CD4-positive, alpha-beta T cell treated with Interleukin-17A for 1 hour (primary cell): ENCODE results near the gene OR4K5.
"Not testable (repeated sequence)": the region's sequence is repeated elsewhere in the genome, so short reads cannot be mapped to it uniquely, and the experiment has no call there.

Experiments
- DNase-seq: peaks from one replicate; pipeline ENCODE4 v3.0.0-alpha.2; 2020

OR4K5 gene, protein sequence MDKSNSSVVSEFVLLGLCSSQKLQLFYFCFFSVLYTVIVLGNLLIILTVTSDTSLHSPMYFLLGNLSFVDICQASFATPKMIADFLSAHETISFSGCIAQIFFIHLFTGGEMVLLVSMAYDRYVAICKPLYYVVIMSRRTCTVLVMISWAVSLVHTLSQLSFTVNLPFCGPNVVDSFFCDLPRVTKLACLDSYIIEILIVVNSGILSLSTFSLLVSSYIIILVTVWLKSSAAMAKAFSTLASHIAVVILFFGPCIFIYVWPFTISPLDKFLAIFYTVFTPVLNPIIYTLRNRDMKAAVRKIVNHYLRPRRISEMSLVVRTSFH

GRCh38 chr14:19920021-19920657 lies at the start of gene OR4K5:
Gene OR4K5, plus strand, starts transcription at chr14:19920607. Its CDS starts 0 bp downstream, at chr14:19920607.
- no peak for DNase-seq

GRCh38 chr14:19873178-19873577 lies 47.2 kb upstream of the OR4K5 start:
- no peak for DNase-seq

GRCh38 chr14:19874842-19875241 lies 45.6 kb upstream of the OR4K5 start, which contains the start of gene OR4K2:
Gene OR4K2, plus strand, starts transcription at chr14:19875142. Its CDS starts 1,126 bp downstream, at chr14:19876268.
- no peak for DNase-seq

- DNase-seq: peak; percentile 19
Observed at GRCh38 chr14:19878029-19878642, 42.3 kb upstream of the OR4K5 start.

DNA sequence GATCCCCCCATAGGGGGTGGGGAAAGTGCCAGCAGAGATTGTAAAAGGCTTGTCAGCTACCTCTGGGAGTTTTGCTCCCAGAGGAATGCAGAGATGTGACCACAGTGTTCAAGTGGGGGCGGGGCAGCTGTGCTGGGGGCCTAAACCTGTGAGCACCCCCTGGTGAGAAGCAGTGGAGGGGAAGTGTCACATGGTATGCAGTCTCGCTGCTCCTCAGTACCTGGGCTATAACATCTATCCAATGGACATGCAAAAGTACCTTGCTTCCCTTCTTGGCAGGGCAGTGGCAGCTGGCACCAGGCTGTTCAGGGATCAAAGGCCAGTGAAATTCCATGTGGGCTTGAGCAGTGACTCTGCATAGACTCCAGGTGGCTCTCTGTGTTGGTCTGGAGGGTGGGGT lies 25.1 kb upstream of the OR4K5 start:
- no peak for DNase-seq

- no peak for DNase-seq
Observed at GRCh38 chr14:19900999-19901398, 19.4 kb upstream of the OR4K5 start.

GRCh38 chr14:19902409-19902808 lies 18.0 kb upstream of the OR4K5 start:
- no peak for DNase-seq

DNA sequence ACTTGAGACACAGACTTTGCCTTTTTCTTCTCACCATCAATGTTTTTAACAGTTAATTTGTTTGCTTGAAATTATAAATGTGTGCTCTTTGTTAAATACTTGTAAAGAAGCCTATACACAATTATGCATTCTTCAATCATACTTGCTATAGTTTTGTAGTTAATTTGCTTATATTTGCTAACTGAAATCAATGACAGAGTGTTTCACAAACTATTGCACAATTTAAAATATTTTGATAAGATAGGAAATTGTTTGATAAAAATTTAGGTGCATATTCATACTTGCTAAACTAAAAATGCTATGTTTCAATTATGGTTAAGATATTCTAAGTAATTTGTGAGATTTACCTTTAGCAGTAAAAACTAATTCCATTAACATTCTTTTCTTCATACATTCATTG lies 13.7 kb upstream of the OR4K5 start:
- no peak for DNase-seq

- no peak for DNase-seq
Observed at GRCh38 chr14:19911114-19911513, 9.3 kb upstream of the OR4K5 start.

GRCh38 chr14:19917243-19917642 lies 3.2 kb upstream of the OR4K5 start:
- no peak for DNase-seq

DNA sequence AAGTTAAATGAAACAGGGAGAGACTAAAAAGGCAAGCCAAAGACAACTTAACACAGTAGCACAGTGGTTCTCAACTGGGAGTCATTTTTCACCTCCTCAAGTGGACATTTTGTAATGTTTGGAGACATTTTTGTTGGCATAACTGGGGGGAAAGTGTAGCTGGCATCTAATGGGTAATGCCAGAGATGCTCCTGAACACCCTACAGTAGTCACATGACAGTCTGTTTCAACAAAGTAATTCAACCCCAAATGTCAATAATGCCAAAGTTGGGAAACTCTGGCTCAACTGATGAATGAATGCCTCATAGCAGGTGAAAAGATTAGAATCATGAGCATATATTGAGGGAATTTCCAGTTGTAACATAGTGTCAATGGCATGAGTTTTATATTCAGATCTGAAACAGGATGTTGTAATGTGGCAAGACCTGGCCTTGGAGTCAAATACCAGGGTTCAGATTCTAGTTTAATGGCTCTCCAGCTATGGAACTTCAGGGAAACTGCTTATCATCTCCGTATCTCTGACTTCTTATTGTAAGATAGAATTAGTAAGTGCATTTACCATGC lies 2.4 kb upstream of the OR4K5 start:
- no peak for DNase-seq

GRCh38 chr14:19918553-19919264 lies 1.7 kb upstream of the OR4K5 start:
- no peak for DNase-seq

DNA sequence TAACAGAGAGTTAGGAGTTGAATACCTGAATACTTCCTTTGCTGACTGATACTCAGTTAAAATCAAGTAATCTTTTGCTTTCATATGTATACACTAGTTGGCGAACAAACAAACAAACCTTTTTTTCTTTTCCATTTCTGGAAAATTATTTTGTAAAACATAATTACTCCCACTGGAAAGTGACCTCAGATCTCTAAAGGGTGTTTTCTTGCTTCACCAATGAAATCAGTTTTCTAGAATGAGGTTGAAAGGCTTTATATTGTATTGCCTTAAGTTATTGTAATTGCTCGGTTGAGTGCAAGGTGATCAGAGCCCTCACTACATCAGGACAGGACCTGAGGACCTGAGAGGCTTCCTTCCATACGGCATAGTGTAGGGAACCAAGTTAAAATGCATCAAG lies 10.2 kb downstream of the OR4K5 start, which contains the start of gene OR4K1:
TSS of gene OR4K1 (plus strand) at position 301 of the 400 bp plus-strand sequence. CDS start 4,750 bp downstream, outside the sequence.
- no peak for DNase-seq

DNA sequence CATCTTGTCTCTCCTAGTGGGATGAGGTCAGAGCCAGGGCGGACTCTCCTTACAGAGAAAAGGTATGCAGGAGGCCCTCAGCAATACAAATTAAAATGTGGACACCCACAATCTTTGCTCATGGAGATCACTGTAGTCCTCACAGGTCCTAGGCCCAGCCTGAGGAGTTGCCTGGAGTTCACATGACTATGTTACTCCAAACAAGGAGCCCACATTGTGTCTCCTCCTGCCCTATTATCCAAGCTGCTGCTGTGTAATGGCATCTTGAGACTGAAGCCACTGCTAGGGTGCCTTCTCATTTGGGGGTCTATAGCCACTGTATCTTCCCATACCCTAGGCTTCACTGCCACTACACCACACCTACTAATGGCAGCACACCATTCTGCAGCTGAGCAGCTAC lies 21.3 kb downstream of the OR4K5 start:
- no peak for DNase-seq

GRCh38 chr14:19947413-19948090 lies 27.1 kb downstream of the OR4K5 start:
- no peak for DNase-seq

DNA sequence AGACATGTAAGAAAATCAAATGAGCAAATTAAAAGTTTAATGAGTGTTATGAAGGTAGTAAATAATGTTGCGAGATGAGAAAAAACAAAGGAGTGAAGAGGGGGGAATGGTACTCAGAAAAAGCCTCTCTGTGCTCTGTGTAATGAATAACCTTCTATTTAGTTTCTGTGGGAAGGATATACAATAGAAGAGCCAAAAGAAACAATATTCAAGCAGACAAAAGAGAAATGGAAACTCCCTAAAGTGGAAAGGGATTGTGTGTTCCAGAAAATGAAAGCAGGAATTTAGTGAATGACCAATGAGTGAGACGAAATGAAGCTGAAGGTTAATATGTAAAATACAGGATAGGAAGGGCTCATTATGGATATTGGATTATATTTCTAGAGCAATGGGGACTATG lies 28.8 kb downstream of the OR4K5 start:
- DNase-seq: no peak

DNA sequence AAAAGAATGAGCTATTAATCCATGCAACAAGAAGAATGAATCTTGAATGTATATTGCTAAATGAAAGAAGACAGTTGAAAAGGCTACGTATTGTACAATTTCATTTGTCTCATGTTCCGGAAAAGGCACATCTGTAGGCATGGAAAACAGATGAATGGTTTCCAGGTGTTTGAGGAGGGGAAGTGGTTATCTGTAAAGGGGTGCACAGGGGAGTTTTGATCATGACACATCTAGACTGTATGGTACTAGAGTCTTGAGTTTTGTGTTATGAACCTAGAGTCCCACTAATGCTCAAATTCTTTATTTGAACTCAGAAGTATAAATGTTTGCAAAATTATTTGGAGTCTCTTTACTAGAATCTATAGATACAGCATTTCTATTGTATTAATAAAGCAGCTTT lies 49.3 kb downstream of the OR4K5 start:
- not testable (repeated sequence) for DNase-seq
